Natural killer cell (primary cell): ENCODE measurements around the gene KLHL6. TPM values are rescaled to one million over a fixed set of nuclear protein-coding genes. Genes with fewer than 3 reads are reported as not detected.
A peak's percentile ranks its signal among the peaks of the same experiment; 100 is the strongest.

Experiments used
- ATAC-seq, 3 donors: fragments of 150-1000 bp in 2 of 3; fragments of 200-7000 bp in 1 of 3; cut with Tn5 transposase; 1 replicate in 1 of 3; 2 replicates in 2 of 3; pipeline ENCODE4 v1.10.0; 2021; ENCODE audit warnings: mild to moderate bottlenecking in 2 of 3, moderate library complexity in 2 of 3
- DNase-seq, 2 donors: peaks; one replicate each; pipeline versions ENCODE4 v3.0.0 to v3.0.0-alpha.2; 2013 to 2021; ENCODE audit warnings: mixed read lengths in 1 of 2
- H3K27ac ChIP-seq: one replicate; pipeline ENCODE4 v1.5.1; 2013; ENCODE audit warnings: mild to moderate bottlenecking, low read length
- H3K27me3 ChIP-seq: one replicate; pipeline ENCODE4 v1.6.1; 2013; ENCODE audit warnings: low read length; ENCODE audit not compliant: control insufficient read depth, insufficient read depth
- H3K36me3 ChIP-seq: one replicate; pipeline ENCODE4 v1.6.1; 2013; ENCODE audit warnings: low read length; ENCODE audit not compliant: control insufficient read depth, insufficient read depth
- H3K4me1 ChIP-seq: one replicate; pipeline ENCODE4 v1.6.1; 2013; ENCODE audit warnings: low read length; ENCODE audit not compliant: control insufficient read depth, insufficient read depth
- H3K4me3 ChIP-seq: one replicate; pipeline ENCODE4 v1.5.1; 2013; ENCODE audit warnings: low read length
- H3K9me3 ChIP-seq: one replicate; pipeline ENCODE4 v1.6.1; 2013; ENCODE audit warnings: low read length; ENCODE audit not compliant: control insufficient read depth, insufficient read depth
- H3K27ac Mint-ChIP-seq, 2 donors: one replicate each; pipeline ENCODE4 v1.8.0; 2022; ENCODE audit warnings: mild to moderate bottlenecking in 2 of 2, mixed read lengths in 2 of 2, moderate library complexity in 1 of 2
- H3K27me3 Mint-ChIP-seq, 2 donors: one replicate each; pipeline ENCODE4 v1.8.0; 2022; ENCODE audit warnings: low read depth in 2 of 2, mixed read lengths in 2 of 2
- H3K36me3 Mint-ChIP-seq: one replicate; pipeline ENCODE4 v1.8.0; 2022; ENCODE audit warnings: mixed read lengths
- H3K4me1 Mint-ChIP-seq, 2 donors: one replicate each; pipeline ENCODE4 v1.8.0; 2022; ENCODE audit warnings: mixed read lengths in 2 of 2
- H3K4me3 Mint-ChIP-seq: one replicate; pipeline ENCODE4 v1.8.0; 2022; ENCODE audit warnings: mild to moderate bottlenecking, moderate library complexity, mixed read lengths
- H3K9me3 Mint-ChIP-seq, 2 donors: one replicate each; pipeline ENCODE4 v1.8.0; 2022; ENCODE audit warnings: mixed read lengths in 2 of 2
- CTCF ChIP-seq: fragments of 200-600 bp; IDR thresholded peaks from one replicate; pipeline ENCODE4 v1.8.0; 2022; ENCODE audit warnings: antibody characterized with exemption
- WGBS: methylation state at CpG from one replicate; pipeline ENCODE4 v1.1.7; 2013; ENCODE audit warnings: missing lambda C conversion rate; ENCODE audit not compliant: insufficient coverage; 5-methylcytosine and 5-hydroxymethylcytosine counted together
- intact Hi-C: fragments of 100-400 bp; cut with micrococcal nuclease; formaldehyde crosslinking; loops from one replicate; pipeline ENCODE4 v1.14.2; 2022
- total RNA-seq, 4 donors: library from RNA; stranded (reverse); fragments of 120-200 nt in 1 of 4; gene quantifications; one replicate each; pipeline versions ENCODE4 v1.2.3 to v1.2.4, GENCODE V29; 2013 to 2022

KLHL6 gene
- total RNA-seq, 3 donors from 2014 or later (not counting 1 experiment from before 2014, with no cell fraction given): 10.9 to 17.3 (median 13.6) TPM

GRCh38 chr3:183566880-183567279, 11.4 kb upstream of the KLHL6 start:
- H3K4me1 Mint-ChIP-seq: no peaks in the 10 kb centered on the region
- no peak overlapping the region for H3K27ac Mint-ChIP-seq
- no peak overlapping the region for H3K27ac ChIP-seq
- H3K9me3 ChIP-seq: no peaks in the 10 kb centered on the region
- ATAC-seq (no peak), DNase-seq (no peak)
- no peaks in the 10 kb centered on the region for H3K9me3 Mint-ChIP-seq
- H3K27me3 ChIP-seq: no peaks in the 10 kb centered on the region
- 77% methylated on average over 4 of the region's 4 CpGs for WGBS
- no peak overlapping the region for H3K4me3 Mint-ChIP-seq
- H3K4me3 ChIP-seq: no peak overlapping the region
- H3K36me3 ChIP-seq: no peaks in the 10 kb centered on the region
- TF ChIP-seq CTCF: no peak
- intact Hi-C loops: no loop called here
- peaks cover 3% of the 10 kb centered on the region for H3K4me1 ChIP-seq
- peaks cover 0 to 6% of the 10 kb centered on the region in 2 donors for H3K27me3 Mint-ChIP-seq
- H3K36me3 Mint-ChIP-seq: no peaks in the 10 kb centered on the region

- no peak for TF ChIP-seq CTCF
- H3K27me3 ChIP-seq: no peaks in the 10 kb centered on the region
- WGBS: 41% methylated on average over 5 of the region's 5 CpGs
- H3K4me1 Mint-ChIP-seq: no peaks in the 10 kb centered on the region
- no peak overlapping the region for H3K27ac Mint-ChIP-seq
- H3K27me3 Mint-ChIP-seq: peaks cover 0 to 6% of the 10 kb centered on the region in 2 donors
- no peaks in the 10 kb centered on the region for H3K9me3 Mint-ChIP-seq
- no peaks in the 10 kb centered on the region for H3K36me3 Mint-ChIP-seq
- no peaks in the 10 kb centered on the region for H3K36me3 ChIP-seq
- ATAC-seq (no peak), DNase-seq (no peak)
- H3K4me3 Mint-ChIP-seq: no peak overlapping the region
- H3K9me3 ChIP-seq: no peaks in the 10 kb centered on the region
- no peak overlapping the region for H3K4me3 ChIP-seq
- H3K4me1 ChIP-seq: peaks cover 3% of the 10 kb centered on the region
- intact Hi-C loops: no loop called here
- H3K27ac ChIP-seq: no peak overlapping the region
These were observed 8.5 kb upstream of the KLHL6 start for GRCh38 chr3:183564046-183564445.

GRCh38 chr3:183563536-183563874, 8.0 kb upstream of the KLHL6 start:
- no peak overlapping the region for H3K27ac Mint-ChIP-seq
- H3K27me3 Mint-ChIP-seq: peaks cover 0 to 6% of the 10 kb centered on the region in 2 donors
- H3K4me3 Mint-ChIP-seq: no peak overlapping the region
- Histone ChIP-seq H3K27ac (no peak overlapping the region), H3K4me3 (no peak overlapping the region), H3K27me3 (no peaks in the 10 kb centered on the region), H3K4me1 (peaks cover 3% of the 10 kb centered on the region), H3K36me3 (no peaks in the 10 kb centered on the region), H3K9me3 (no peaks in the 10 kb centered on the region)
- ATAC-seq (no peak), DNase-seq (no peak)
- no peaks in the 10 kb centered on the region for H3K4me1 Mint-ChIP-seq
- WGBS: no CpG with 5 or more reads among the region's 2 CpGs
- H3K9me3 Mint-ChIP-seq: no peaks in the 10 kb centered on the region
- no peak for TF ChIP-seq CTCF
- no peaks in the 10 kb centered on the region for H3K36me3 Mint-ChIP-seq
- intact Hi-C loops: no loop called here

- no peak overlapping the region for H3K4me3 Mint-ChIP-seq
- H3K9me3 ChIP-seq: no peaks in the 10 kb centered on the region
- ATAC-seq: no peak
- 90% methylated on average over 9 of the region's 9 CpGs for WGBS
- H3K4me1 Mint-ChIP-seq: peaks cover 12 to 15% of the 10 kb centered on the region in 2 donors
- no peaks in the 10 kb centered on the region for H3K27me3 ChIP-seq
- H3K4me1 ChIP-seq: peaks cover 11% of the 10 kb centered on the region
- TF ChIP-seq CTCF: peak; percentile 16
- intact Hi-C loops: loop anchor here (1.0 kb wide), 1 partner anchor 91 kb away; no protein-coding TSS in a partner anchor
- H3K36me3 Mint-ChIP-seq: no peaks in the 10 kb centered on the region
- H3K4me3 ChIP-seq: no peak overlapping the region
- H3K27ac Mint-ChIP-seq: no peak overlapping the region
- DNase-seq: peak in 1 of 2 donors; percentile 60
- H3K27me3 Mint-ChIP-seq: no peaks in the 10 kb centered on the region
- no peaks in the 10 kb centered on the region for H3K36me3 ChIP-seq
- H3K9me3 Mint-ChIP-seq: no peaks in the 10 kb centered on the region
- no peak overlapping the region for H3K27ac ChIP-seq
These were observed 5.1 kb upstream of the KLHL6 start for GRCh38 chr3:183560607-183561006.
